SK-N-SH (cell line): Measurements from ENCODE around the gene ATP6V0E1. TPM values are rescaled to one million over a fixed set of nuclear protein-coding genes. Genes with fewer than 3 reads are reported as not detected.
A peak's percentile ranks its signal among the peaks of the same experiment; 100 is the strongest.

Source experiments
- CTCF ChIA-PET: fragments of 300-600, 350-600 bp; formaldehyde crosslinking; extraction: SDS; loops from one replicate; lab custom pipeline; 2021; lab: Yijun Ruan, JAX
- POLR2A ChIA-PET: fragments of 350-600 bp; sonication (Branson Sonifier 250); formaldehyde crosslinking; extraction: SDS; loops from one replicate; lab custom pipeline; 2020; ENCODE audit warnings: antibody characterized with exemption, inconsistent platforms; lab: Yijun Ruan, JAX
- DNase-seq: peaks from one replicate; pipeline ENCODE4 v3.0.0; 2012
- H2AFZ ChIP-seq: fragments of 200-600 bp; sonication (generic); 2 replicates; pipeline ENCODE4 v1.8.1; 2016; ENCODE audit warnings: antibody characterized with exemption, mild to moderate bottlenecking, low read depth
- H3F3A ChIP-seq: fragments of 200-600 bp; sonication (generic); replicated peaks from 2 replicates; pipeline ENCODE3; 2016; ENCODE audit warnings: antibody characterized with exemption, mild to moderate bottlenecking; ENCODE audit not compliant: insufficient read depth
- H3K27ac ChIP-seq, 2 experiments: fragments of 200-500 bp in 1 of 2; fragments of 200-600 bp in 1 of 2; sonication (Bioruptor generic) in 1 of 2; sonication (generic), shearing (Covaris generic) in 1 of 2; 2 replicates each; pipeline versions ENCODE4 v1.5.1 to v1.6.1; 2014 to 2016; ENCODE audit warnings: low read depth in 2 of 2, inconsistent platforms in 1 of 2, low read length in 1 of 2, mild to moderate bottlenecking in 1 of 2, mixed read lengths in 1 of 2
- H3K27me3 ChIP-seq: fragments of 200-600 bp; sonication (generic), shearing (Covaris generic); 2 replicates; pipeline ENCODE4 v1.6.1; 2016; ENCODE audit warnings: mixed run types; ENCODE audit not compliant: insufficient read depth
- H3K36me3 ChIP-seq, 2 experiments: fragments of 200-500 bp in 1 of 2; fragments of 200-600 bp in 1 of 2; sonication (Bioruptor generic) in 1 of 2; sonication (generic) in 1 of 2; replicated peaks in 1 of 2; 2 replicates each; pipeline versions ENCODE3 to v1.5.1; 2014 to 2016; ENCODE audit warnings: low read length in 1 of 2, mild to moderate bottlenecking in 1 of 2; ENCODE audit not compliant: insufficient read depth in 2 of 2, control insufficient read depth in 1 of 2
- H3K4me1 ChIP-seq, 2 experiments: fragments of 200-500 bp in 1 of 2; fragments of 200-600 bp in 1 of 2; sonication (Bioruptor generic) in 1 of 2; sonication (generic), shearing (Covaris generic) in 1 of 2; 2 replicates each; pipeline versions ENCODE4 v1.5.1 to v1.6.1; 2014 to 2016; ENCODE audit warnings: low read depth in 1 of 2, low read length in 1 of 2, mixed run types in 1 of 2; ENCODE audit not compliant: insufficient read depth in 2 of 2, control insufficient read depth in 1 of 2
- H3K4me2 ChIP-seq: fragments of 200-600 bp; sonication (generic), shearing (Covaris generic); 2 replicates; pipeline ENCODE4 v1.6.1; 2017; ENCODE audit warnings: mixed run types
- H3K4me3 ChIP-seq, 2 experiments: fragments of 200-500 bp in 1 of 2; fragments of 200-600 bp in 1 of 2; sonication (Bioruptor generic) in 1 of 2; sonication (generic), shearing (Covaris generic) in 1 of 2; 2 replicates each; pipeline versions ENCODE4 v1.5.1 to v1.8.1; 2014 to 2016; ENCODE audit warnings: low read depth in 2 of 2, inconsistent platforms in 1 of 2, low read length in 1 of 2, mild to moderate bottlenecking in 1 of 2, mixed read lengths in 1 of 2, moderate library complexity in 1 of 2
- H3K79me2 ChIP-seq: fragments of 200-600 bp; sonication (generic); 2 replicates; pipeline ENCODE4 v1.8.1; 2017; ENCODE audit warnings: mild to moderate bottlenecking; ENCODE audit not compliant: insufficient read depth
- H3K9ac ChIP-seq: fragments of 200-600 bp; sonication (generic); 2 replicates; pipeline ENCODE4 v1.6.1; 2017; ENCODE audit warnings: mixed run types
- H3K9me2 ChIP-seq: fragments of 200-600 bp; sonication (generic); 2 replicates; pipeline ENCODE4 v1.6.1; 2017; ENCODE audit warnings: mixed run types
- H3K9me3 ChIP-seq: fragments of 200-600 bp; sonication (generic); 2 replicates; pipeline ENCODE4 v1.6.1; 2017; ENCODE audit warnings: mixed run types, mild to moderate bottlenecking, moderate library complexity
- H4K20me1 ChIP-seq: fragments of 200-600 bp; sonication (generic); 2 replicates; pipeline ENCODE4 v1.6.1; 2017; ENCODE audit warnings: mild to moderate bottlenecking, mixed run types; ENCODE audit not compliant: insufficient read depth
- ELF1 ChIP-seq: IDR thresholded peaks from 2 replicates; pipeline ENCODE4 v1.4.0; 2012
- FOSL2 ChIP-seq: IDR thresholded peaks from 2 replicates; pipeline ENCODE4 v1.4.0; 2012; ENCODE audit warnings: low read depth, mild to moderate bottlenecking, moderate library complexity, borderline replicate concordance
- FOXJ3 ChIP-seq: sonication (generic); formaldehyde crosslinking; IDR thresholded peaks from 2 replicates; pipeline ENCODE4 v1.5.1; 2020; ENCODE audit warnings: mild to moderate bottlenecking, missing genetic modification reagents
- GATA2 ChIP-seq: sonication (generic); formaldehyde crosslinking; IDR thresholded peaks from 2 replicates; pipeline ENCODE4 v1.5.0; 2020; ENCODE audit warnings: mild to moderate bottlenecking, missing genetic modification reagents
- MAX ChIP-seq: IDR thresholded peaks from 2 replicates; pipeline ENCODE4 v1.4.0; 2012; ENCODE audit warnings: low read depth
- NRF1 ChIP-seq: IDR thresholded peaks from 2 replicates; pipeline ENCODE4 v1.6.1; 2012; ENCODE audit warnings: low read depth, mild to moderate bottlenecking, low read length
- POLR2AphosphoS5 ChIP-seq: IDR thresholded peaks from 2 replicates; pipeline ENCODE4 v1.6.1; 2012; ENCODE audit warnings: low read depth, low read length
- RAD21 ChIP-seq: IDR thresholded peaks from 2 replicates; pipeline ENCODE4 v1.6.1; 2012; ENCODE audit warnings: mild to moderate bottlenecking, low read length
- RCOR1 ChIP-seq: fragments of 150-350 bp; IDR thresholded peaks from 2 replicates; pipeline ENCODE4 v1.6.1; 2017; ENCODE audit warnings: antibody characterized with exemption, low read length
- RXRA ChIP-seq: IDR thresholded peaks from 2 replicates; pipeline ENCODE4 v1.4.0; 2012; ENCODE audit warnings: low read depth, mild to moderate bottlenecking, borderline replicate concordance
- SIN3A ChIP-seq: IDR thresholded peaks from 2 replicates; pipeline ENCODE4 v1.6.1; 2012; ENCODE audit warnings: low read depth, mild to moderate bottlenecking, low read length, moderate library complexity, borderline replicate concordance
- TCF12 ChIP-seq: IDR thresholded peaks from 2 replicates; pipeline ENCODE4 v1.4.0; 2012
- TEAD4 ChIP-seq: IDR thresholded peaks from 2 replicates; pipeline ENCODE4 v1.4.0; 2012; ENCODE audit warnings: mild to moderate bottlenecking, borderline replicate concordance; ENCODE audit not compliant: insufficient read depth
- YY1 ChIP-seq: IDR thresholded peaks from 2 replicates; pipeline ENCODE4 v1.4.0; 2012; ENCODE audit warnings: low read depth, mild to moderate bottlenecking
- WGBS: methylation state at CpG from one replicate; pipeline ENCODE4 v1.1.6; 2017; ENCODE audit warnings: low lambda C conversion rate; 5-methylcytosine and 5-hydroxymethylcytosine counted together
- polyA plus RNA-seq, 3 experiments: library from polyadenylated mRNA; depleted of rRNA; stranded (reverse); fragments of >200 nt; gene quantifications; 2 replicates each; pipeline ENCODE4 v1.2.3, GENCODE V29; 2012
- TF ChIP-seq, protein P1 (sequence below): IDR thresholded peaks from 2 replicates; pipeline ENCODE4; 2012
- TF ChIP-seq, protein P2 (sequence below): IDR thresholded peaks from 2 replicates; pipeline ENCODE4 v1.4.0; 2012; ENCODE audit warnings: low read depth, borderline replicate concordance
- TF ChIP-seq, protein P3 (sequence below): fragments of 150-350 bp; IDR thresholded peaks from 2 replicates; pipeline ENCODE4 v1.6.1; 2016; ENCODE audit warnings: mild to moderate bottlenecking, low read depth, low read length
- TF ChIP-seq, protein P4 (sequence below): IDR thresholded peaks from 2 replicates; pipeline ENCODE4 v1.4.0; 2012; ENCODE audit warnings: low read depth, borderline replicate concordance
- TF ChIP-seq, protein P5 (sequence below): fragments of 200-600 bp; sonication (generic); IDR thresholded peaks from 2 replicates; pipeline ENCODE4 v1.6.1; 2017; ENCODE audit warnings: antibody characterized with exemption, mild to moderate bottlenecking, moderate library complexity

The ATP6V0E1 gene
- polyA plus RNA-seq, 1 of the 3 experiments (the other 2 are of a cell fraction) = 243 TPM

DNA sequence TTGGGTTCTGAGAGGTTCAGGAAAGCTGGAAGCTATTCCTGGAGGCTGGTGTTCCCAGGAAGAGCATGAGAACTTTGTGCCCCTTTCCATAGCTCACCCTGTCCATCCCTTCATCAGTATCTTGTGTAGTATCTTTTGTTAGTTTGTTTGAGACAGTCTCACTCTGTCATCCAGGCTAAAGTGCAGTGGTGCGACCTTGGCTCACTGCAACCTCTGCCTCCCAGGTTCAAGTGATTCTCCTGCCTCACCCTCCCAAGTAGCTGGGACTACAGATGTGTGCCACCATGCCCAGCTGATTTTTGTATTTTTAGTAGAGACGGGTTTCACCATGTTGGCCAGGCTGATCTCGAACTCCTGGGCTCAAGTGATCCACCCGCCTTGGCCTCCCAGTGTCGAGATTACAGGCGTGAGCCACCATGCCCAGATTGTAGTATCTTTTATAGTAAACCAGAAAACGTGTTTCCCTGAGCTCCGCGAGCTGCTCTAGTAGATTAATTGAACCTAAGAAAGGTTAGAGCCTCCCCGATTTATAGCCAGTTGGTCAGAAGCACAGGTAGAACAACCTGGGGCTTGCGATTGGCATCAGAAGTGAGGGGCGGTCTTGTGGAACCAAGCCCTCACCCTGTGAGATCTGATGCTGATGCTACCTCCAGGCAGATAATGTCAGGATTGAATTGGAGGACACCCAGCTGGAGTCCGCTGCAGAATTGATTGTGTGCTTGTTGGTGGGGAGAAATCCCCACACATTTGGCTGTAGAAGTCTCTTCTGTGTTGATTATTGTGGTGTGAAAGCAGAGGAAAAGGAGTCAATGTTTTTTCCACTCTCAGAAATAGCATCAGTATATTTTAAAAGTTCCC, 32.3 kb downstream of the ATP6V0E1 start:
- no peaks in the 10 kb centered on the region for H3K9me3 ChIP-seq
- POLR2A ChIA-PET = no interaction called here
- no peaks in the 10 kb centered on the region for H3K27me3 ChIP-seq
- no peaks in the 10 kb centered on the region for H3K9me2 ChIP-seq
- H3K36me3 ChIP-seq = peaks cover 0 to 19% of the 10 kb centered on the region in 2 experiments
- peaks cover 92% of the 10 kb centered on the region for H3K79me2 ChIP-seq
- TF ChIP-seq, protein P1, sequence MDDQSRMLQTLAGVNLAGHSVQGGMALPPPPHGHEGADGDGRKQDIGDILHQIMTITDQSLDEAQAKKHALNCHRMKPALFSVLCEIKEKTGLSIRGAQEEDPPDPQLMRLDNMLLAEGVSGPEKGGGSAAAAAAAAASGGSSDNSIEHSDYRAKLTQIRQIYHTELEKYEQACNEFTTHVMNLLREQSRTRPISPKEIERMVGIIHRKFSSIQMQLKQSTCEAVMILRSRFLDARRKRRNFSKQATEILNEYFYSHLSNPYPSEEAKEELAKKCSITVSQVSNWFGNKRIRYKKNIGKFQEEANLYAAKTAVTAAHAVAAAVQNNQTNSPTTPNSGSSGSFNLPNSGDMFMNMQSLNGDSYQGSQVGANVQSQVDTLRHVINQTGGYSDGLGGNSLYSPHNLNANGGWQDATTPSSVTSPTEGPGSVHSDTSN = no peak
- TF ChIP-seq POLR2AphosphoS5 = no peak
- TF ChIP-seq, protein P2, sequence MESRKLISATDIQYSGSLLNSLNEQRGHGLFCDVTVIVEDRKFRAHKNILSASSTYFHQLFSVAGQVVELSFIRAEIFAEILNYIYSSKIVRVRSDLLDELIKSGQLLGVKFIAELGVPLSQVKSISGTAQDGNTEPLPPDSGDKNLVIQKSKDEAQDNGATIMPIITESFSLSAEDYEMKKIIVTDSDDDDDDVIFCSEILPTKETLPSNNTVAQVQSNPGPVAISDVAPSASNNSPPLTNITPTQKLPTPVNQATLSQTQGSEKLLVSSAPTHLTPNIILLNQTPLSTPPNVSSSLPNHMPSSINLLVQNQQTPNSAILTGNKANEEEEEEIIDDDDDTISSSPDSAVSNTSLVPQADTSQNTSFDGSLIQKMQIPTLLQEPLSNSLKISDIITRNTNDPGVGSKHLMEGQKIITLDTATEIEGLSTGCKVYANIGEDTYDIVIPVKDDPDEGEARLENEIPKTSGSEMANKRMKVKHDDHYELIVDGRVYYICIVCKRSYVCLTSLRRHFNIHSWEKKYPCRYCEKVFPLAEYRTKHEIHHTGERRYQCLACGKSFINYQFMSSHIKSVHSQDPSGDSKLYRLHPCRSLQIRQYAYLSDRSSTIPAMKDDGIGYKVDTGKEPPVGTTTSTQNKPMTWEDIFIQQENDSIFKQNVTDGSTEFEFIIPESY = no peak
- TF ChIP-seq MAX = no peak
- TF ChIP-seq FOXJ3 (CRISPR knock-in tag) = no peak
- no peak for TF ChIP-seq SIN3A
- TF ChIP-seq ELF1 = no peak
- no peak for TF ChIP-seq TCF12
- TF ChIP-seq, protein P3, sequence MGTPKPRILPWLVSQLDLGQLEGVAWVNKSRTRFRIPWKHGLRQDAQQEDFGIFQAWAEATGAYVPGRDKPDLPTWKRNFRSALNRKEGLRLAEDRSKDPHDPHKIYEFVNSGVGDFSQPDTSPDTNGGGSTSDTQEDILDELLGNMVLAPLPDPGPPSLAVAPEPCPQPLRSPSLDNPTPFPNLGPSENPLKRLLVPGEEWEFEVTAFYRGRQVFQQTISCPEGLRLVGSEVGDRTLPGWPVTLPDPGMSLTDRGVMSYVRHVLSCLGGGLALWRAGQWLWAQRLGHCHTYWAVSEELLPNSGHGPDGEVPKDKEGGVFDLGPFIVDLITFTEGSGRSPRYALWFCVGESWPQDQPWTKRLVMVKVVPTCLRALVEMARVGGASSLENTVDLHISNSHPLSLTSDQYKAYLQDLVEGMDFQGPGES = no peak
- no peak for TF ChIP-seq RCOR1
- TF ChIP-seq, protein P4, sequence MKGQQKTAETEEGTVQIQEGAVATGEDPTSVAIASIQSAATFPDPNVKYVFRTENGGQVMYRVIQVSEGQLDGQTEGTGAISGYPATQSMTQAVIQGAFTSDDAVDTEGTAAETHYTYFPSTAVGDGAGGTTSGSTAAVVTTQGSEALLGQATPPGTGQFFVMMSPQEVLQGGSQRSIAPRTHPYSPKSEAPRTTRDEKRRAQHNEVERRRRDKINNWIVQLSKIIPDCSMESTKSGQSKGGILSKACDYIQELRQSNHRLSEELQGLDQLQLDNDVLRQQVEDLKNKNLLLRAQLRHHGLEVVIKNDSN = no peak
- TF ChIP-seq NRF1 = no peak
- no peak for TF ChIP-seq FOSL2
- no peak for TF ChIP-seq GATA2 (CRISPR knock-in tag)
- no peak for TF ChIP-seq TEAD4
- TF ChIP-seq RXRA = no peak
- TF ChIP-seq, protein P5, sequence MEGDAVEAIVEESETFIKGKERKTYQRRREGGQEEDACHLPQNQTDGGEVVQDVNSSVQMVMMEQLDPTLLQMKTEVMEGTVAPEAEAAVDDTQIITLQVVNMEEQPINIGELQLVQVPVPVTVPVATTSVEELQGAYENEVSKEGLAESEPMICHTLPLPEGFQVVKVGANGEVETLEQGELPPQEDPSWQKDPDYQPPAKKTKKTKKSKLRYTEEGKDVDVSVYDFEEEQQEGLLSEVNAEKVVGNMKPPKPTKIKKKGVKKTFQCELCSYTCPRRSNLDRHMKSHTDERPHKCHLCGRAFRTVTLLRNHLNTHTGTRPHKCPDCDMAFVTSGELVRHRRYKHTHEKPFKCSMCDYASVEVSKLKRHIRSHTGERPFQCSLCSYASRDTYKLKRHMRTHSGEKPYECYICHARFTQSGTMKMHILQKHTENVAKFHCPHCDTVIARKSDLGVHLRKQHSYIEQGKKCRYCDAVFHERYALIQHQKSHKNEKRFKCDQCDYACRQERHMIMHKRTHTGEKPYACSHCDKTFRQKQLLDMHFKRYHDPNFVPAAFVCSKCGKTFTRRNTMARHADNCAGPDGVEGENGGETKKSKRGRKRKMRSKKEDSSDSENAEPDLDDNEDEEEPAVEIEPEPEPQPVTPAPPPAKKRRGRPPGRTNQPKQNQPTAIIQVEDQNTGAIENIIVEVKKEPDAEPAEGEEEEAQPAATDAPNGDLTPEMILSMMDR = no peak
- TF ChIP-seq RAD21 = no peak
- no peak for TF ChIP-seq YY1
- TF ChIP-seq, all 33 proteins: peak for 0
- H3K27ac ChIP-seq = peak overlapping the region in 1 of 2 experiments; percentile 41; a peak in 2 of 4 replicates
- peaks cover 2 to 6% of the 10 kb centered on the region in 2 experiments; a peak in 2 of 4 replicates for H3K4me1 ChIP-seq
- 98% methylated on average over 12 of the region's 13 CpGs for WGBS
- no peak overlapping the region for H2AFZ ChIP-seq
- CTCF ChIA-PET = interaction anchor here (1.2 kb wide), 1 partner anchor 14 kb away, joined by 3 read pairs; no protein-coding TSS in a partner anchor
- H3K4me2 ChIP-seq = peak overlapping the region; percentile 9; the same call in 1 of the 2 replicates
- no peak for DNase-seq
- no peak overlapping the region for H3K9ac ChIP-seq
- H4K20me1 ChIP-seq = peaks cover 53% of the 10 kb centered on the region
- H3F3A ChIP-seq = no peaks in the 10 kb centered on the region
- H3K4me3 ChIP-seq = no peak overlapping the region
